H1 (cell line): ENCODE data around the gene UBE3C. TPM values are rescaled to one million over a fixed set of nuclear protein-coding genes. Genes with fewer than 3 reads are reported as not detected.

ENCODE experiments used
- CTCF ChIA-PET: fragments of 300-600 bp; sonication (Branson Sonifier 250); formaldehyde crosslinking; loops from one replicate; lab custom pipeline; 2021; ENCODE audit not compliant: partially characterized antibody; lab: Charles Lee
- POLR2A ChIA-PET: fragments of 300-600 bp; sonication (Branson Sonifier 250); formaldehyde crosslinking; loops from one replicate; lab custom pipeline; 2021; ENCODE audit warnings: inconsistent platforms; ENCODE audit not compliant: partially characterized antibody; lab: Charles Lee
- DNase-seq, 2 experiments: peaks; one replicate each; pipeline versions ENCODE4 v3.0.0 to v3.0.0-alpha.2; 2010 to 2022; ENCODE audit warnings: low spot score in 2 of 2, low read depth in 1 of 2, mixed read lengths in 1 of 2
- FAIRE-seq: peaks from 2 replicates; lab custom pipeline; 2011; peaks lifted over from hg19 to GRCh38; lab: Jason Lieb, UNC
- H2AFZ ChIP-seq: 2 replicates; pipeline ENCODE4 v1.8.1; 2012; ENCODE audit warnings: low read length, inconsistent platforms
- H2AK5ac ChIP-seq: 2 replicates; pipeline ENCODE4 v1.6.1; 2013; ENCODE audit warnings: low read depth, low read length
- H2BK120ac ChIP-seq: replicated peaks from 2 replicates; pipeline ENCODE3; 2013; ENCODE audit warnings: low read depth, low read length, inconsistent platforms
- H2BK12ac ChIP-seq: 2 replicates; pipeline ENCODE4 v1.6.1; 2013; ENCODE audit warnings: low read depth, low read length
- H2BK15ac ChIP-seq: 2 replicates; pipeline ENCODE4 v1.6.1; 2013; ENCODE audit warnings: low read length
- H2BK20ac ChIP-seq: 2 replicates; pipeline ENCODE4 v1.6.1; 2013; ENCODE audit warnings: low read length
- H2BK5ac ChIP-seq: 2 replicates; pipeline ENCODE4 v1.6.1; 2013; ENCODE audit warnings: low read depth, low read length
- H3K14ac ChIP-seq: 2 replicates; pipeline ENCODE4 v1.6.1; 2013; ENCODE audit warnings: inconsistent platforms; ENCODE audit not compliant: insufficient read length
- H3K18ac ChIP-seq: 2 replicates; pipeline ENCODE4 v1.6.1; 2013; ENCODE audit warnings: low read length; ENCODE audit errors: extremely low read depth
- H3K23ac ChIP-seq: 2 replicates; pipeline ENCODE4 v1.6.1; 2013; ENCODE audit warnings: inconsistent platforms; ENCODE audit not compliant: insufficient read length
- H3K23me2 ChIP-seq: 2 replicates; pipeline ENCODE4 v1.6.1; 2013; ENCODE audit warnings: low read depth, low read length
- H3K27ac ChIP-seq: 2 replicates; pipeline ENCODE4 v1.6.1; 2011; ENCODE audit warnings: low read depth, low read length, inconsistent platforms
- H3K27me3 ChIP-seq, 4 experiments: replicated peaks in 1 of 4; 1 replicate in 1 of 4; 2 replicates in 3 of 4; pipeline versions ENCODE4 v1.6.1 to v1.8.1; 2011 to 2013; ENCODE audit warnings: low read length in 3 of 4, mild to moderate bottlenecking in 3 of 4, inconsistent platforms in 2 of 4, mixed read lengths in 2 of 4, moderate library complexity in 1 of 4; ENCODE audit not compliant: control insufficient read depth in 3 of 4, insufficient read depth in 3 of 4; ENCODE audit errors: extremely low read depth in 1 of 4
- H3K36me3 ChIP-seq, 4 experiments: 2 replicates each; pipeline versions ENCODE4 v1.6.1 to v1.8.1; 2011 to 2013; ENCODE audit warnings: mild to moderate bottlenecking in 4 of 4, low read length in 3 of 4, moderate library complexity in 2 of 4, control low read depth in 1 of 4, inconsistent platforms in 1 of 4; ENCODE audit not compliant: insufficient read depth in 4 of 4, control insufficient read depth in 2 of 4
- H3K4ac ChIP-seq: replicated peaks from 2 replicates; pipeline ENCODE3; 2013; ENCODE audit warnings: low read length, low read depth, mixed read lengths, inconsistent platforms; ENCODE audit not compliant: insufficient read length
- H3K4me1 ChIP-seq, 4 experiments: replicated peaks in 1 of 4; 1 replicate in 1 of 4; 2 replicates in 3 of 4; pipeline versions ENCODE4 v1.6.1 to v1.8.1; 2011 to 2013; ENCODE audit warnings: low read length in 3 of 4, inconsistent platforms in 2 of 4, mixed read lengths in 1 of 4; ENCODE audit not compliant: insufficient read depth in 4 of 4, control insufficient read depth in 3 of 4
- H3K4me2 ChIP-seq, 2 experiments: 2 replicates each; pipeline versions ENCODE4 v1.6.1 to v1.8.1; 2011 to 2013; ENCODE audit warnings: low read depth in 2 of 2, low read length in 2 of 2, control low read depth in 1 of 2, inconsistent platforms in 1 of 2, mild to moderate bottlenecking in 1 of 2; ENCODE audit not compliant: insufficient read depth in 1 of 2
- H3K4me3 ChIP-seq, 4 experiments: fragments of 200-600, 300-600 bp in 1 of 4; sonication (generic), shearing (Covaris generic), sonication (Bioruptor Twin) in 1 of 4; 2 replicates each; pipeline versions ENCODE4 v1.5.1 to v1.8.1; 2011 to 2016; ENCODE audit warnings: low read length in 4 of 4, low read depth in 3 of 4, control low read depth in 2 of 4, inconsistent platforms in 2 of 4, mild to moderate bottlenecking in 2 of 4, mixed read lengths in 1 of 4, moderate library complexity in 1 of 4; ENCODE audit not compliant: insufficient read depth in 2 of 4; ENCODE audit errors: extremely low read depth in 1 of 4
- H3K56ac ChIP-seq: replicated peaks from 2 replicates; pipeline ENCODE3; 2013; ENCODE audit warnings: low read depth, mild to moderate bottlenecking, mixed read lengths, low read length, inconsistent platforms; ENCODE audit not compliant: insufficient read length
- H3K79me1 ChIP-seq: 2 replicates; pipeline ENCODE4 v1.6.1; 2013; ENCODE audit warnings: low read depth, low read length, control low read depth
- H3K79me2 ChIP-seq, 2 experiments: 2 replicates each; pipeline versions ENCODE4 v1.6.1 to v1.8.1; 2012 to 2013; ENCODE audit warnings: low read length in 2 of 2, mild to moderate bottlenecking in 2 of 2, inconsistent platforms in 1 of 2; ENCODE audit not compliant: insufficient read depth in 2 of 2, control insufficient read depth in 1 of 2
- H3K9ac ChIP-seq, 4 experiments: replicated peaks in 1 of 4; 1 replicate in 1 of 4; 2 replicates in 3 of 4; pipeline versions ENCODE4 v1.6.1 to v1.8.1; 2011 to 2013; ENCODE audit warnings: low read depth in 3 of 4, low read length in 3 of 4, control low read depth in 2 of 4, mild to moderate bottlenecking in 2 of 4, moderate library complexity in 2 of 4, inconsistent platforms in 1 of 4; ENCODE audit errors: extremely low read depth in 1 of 4
- H3K9me3 ChIP-seq, 2 experiments: 2 replicates each; pipeline versions ENCODE4 v1.6.1 to v1.8.1; 2012 to 2013; ENCODE audit warnings: mild to moderate bottlenecking in 2 of 2, moderate library complexity in 2 of 2, control low read depth in 1 of 2, inconsistent platforms in 1 of 2, low read depth in 1 of 2, low read length in 1 of 2, mixed read lengths in 1 of 2; ENCODE audit not compliant: insufficient read depth in 2 of 2
- H4K20me1 ChIP-seq, 2 experiments: replicated peaks in 1 of 2; 2 replicates each; pipeline versions ENCODE3 to v1.8.1; 2011 to 2013; ENCODE audit warnings: inconsistent platforms in 2 of 2, low read length in 2 of 2, mild to moderate bottlenecking in 1 of 2; ENCODE audit not compliant: insufficient read depth in 2 of 2, control insufficient read depth in 1 of 2
- H4K5ac ChIP-seq: 2 replicates; pipeline ENCODE4 v1.6.1; 2013; ENCODE audit warnings: low read length, low read depth, mixed read lengths, inconsistent platforms; ENCODE audit not compliant: insufficient read length
- H4K8ac ChIP-seq: 2 replicates; pipeline ENCODE4 v1.8.0; 2013; ENCODE audit warnings: mild to moderate bottlenecking, moderate library complexity, low read length, inconsistent platforms; ENCODE audit not compliant: insufficient read depth; ENCODE audit errors: extremely low read depth
- H4K91ac ChIP-seq: replicated peaks from 2 replicates; pipeline ENCODE3; 2013; ENCODE audit warnings: low read length, mixed read lengths, inconsistent platforms; ENCODE audit not compliant: insufficient read length
- CREB1 ChIP-seq: IDR thresholded peaks from 2 replicates; pipeline ENCODE4 v1.6.1; 2012; ENCODE audit warnings: inconsistent platforms
- RNF2 ChIP-seq: fragments of 200-900, 300-1000 bp; sonication (generic); IDR thresholded peaks from 2 replicates; pipeline ENCODE4 v1.7.1; 2016; ENCODE audit warnings: borderline replicate concordance, low read depth, mild to moderate bottlenecking, antibody characterized with exemption, low read length; ENCODE audit not compliant: poor library complexity, severe bottlenecking; ENCODE audit errors: missing control alignments
- SP4 ChIP-seq: IDR thresholded peaks from 2 replicates; pipeline ENCODE4 v1.6.1; 2012; ENCODE audit warnings: low read length, inconsistent platforms
- TAF1 ChIP-seq: IDR thresholded peaks from 2 replicates; pipeline ENCODE4 v1.6.1; 2011; ENCODE audit warnings: mild to moderate bottlenecking, low read depth, low read length
- WGBS, 2 experiments: shearing (Covaris generic) in 1 of 2; methylation state at CpG; one replicate each; pipeline versions ENCODE4 v1.1.6 to v1.1.7; 2013 to 2015; ENCODE audit warnings: low lambda C conversion rate in 2 of 2, mixed read lengths in 2 of 2, inconsistent platforms in 1 of 2, low coverage in 1 of 2, missing lambda C conversion rate in 1 of 2; ENCODE audit not compliant: insufficient replicate concordance in 2 of 2, insufficient coverage in 1 of 2, insufficient read length in 1 of 2; ENCODE audit errors: extremely low coverage in 1 of 2, missing lambda C conversion rate in 1 of 2; 5-methylcytosine and 5-hydroxymethylcytosine counted together
- polyA plus RNA-seq, 7 experiments: library from polyadenylated mRNA; depleted of rRNA in 3 of 7; stranded (reverse) in 5 of 7; unstranded in 2 of 7; fragments of >200 nt in 5 of 7; fragments of 200-250 nt in 2 of 7; gene quantifications; 1 replicate in 5 of 7; 2 replicates in 1 of 7; 4 replicates in 1 of 7; pipeline versions ENCODE4 v1.2.1 to v1.2.3, GENCODE V29; 2011 to 2013; ENCODE audit warnings: missing spikeins in 2 of 7, mixed read lengths in 2 of 7
- total RNA-seq: library from RNA; stranded (reverse); fragmentation: NEBNext Ultra II Directional; extraction: Animal tissue kit (Norgen Biotek cat#: 25700); gene quantifications from 2 replicates; pipeline ENCODE4 v1.2.1, GENCODE V29; 2021

Gene UBE3C
- total and polyA plus RNA-seq, 2 of the 8 experiments (the other 6 are each of a cell fraction or from before 2014, with no cell fraction given): 32.0 to 54.1 TPM

GRCh38 chr7:157294773-157295172 lies 156.0 kb downstream of the UBE3C start:
- no peak overlapping the region for H4K8ac ChIP-seq
- no peak for FAIRE-seq
- 0 out of 2 replicates have a peak overlapping the region, but pooled peaks have one; percentile 32 for H2BK5ac ChIP-seq
- H3K4me3 ChIP-seq: no peak overlapping the region
- H3K4me1 ChIP-seq: peaks cover 0 to 9% (median 2%) of the 10 kb centered on the region in 4 experiments; a peak in 5 of 7 replicates
- no peak for DNase-seq
- H3K79me1 ChIP-seq: 0 out of 2 replicates have a peak, but pooled peaks cover 3% of the 10 kb centered on the region
- H2BK20ac ChIP-seq: no peak overlapping the region
- no peak overlapping the region; the same call in 1 of the 2 replicates for H2BK15ac ChIP-seq
- no peaks in the 10 kb centered on the region for H3K79me2 ChIP-seq
- H3K4ac ChIP-seq: no peak overlapping the region
- 0 out of 2 replicates have a peak overlapping the region, but pooled peaks have one; percentile 65 for H2AK5ac ChIP-seq
- POLR2A ChIA-PET: interaction anchor here (1.2 kb wide), 1 partner anchor 10 kb away, joined by 4 read pairs; no protein-coding TSS in a partner anchor
- no peak overlapping the region for H4K5ac ChIP-seq
- H3K23me2 ChIP-seq: peaks cover 13% of the 10 kb centered on the region
- H3K56ac ChIP-seq: no peak overlapping the region
- no peak overlapping the region for H3K4me2 ChIP-seq
- H3K9me3 ChIP-seq: no peaks in the 10 kb centered on the region
- no peak overlapping the region for H3K18ac ChIP-seq
- H3K36me3 ChIP-seq: no peaks in the 10 kb centered on the region
- H2BK12ac ChIP-seq: peak overlapping the region; percentile 97; the same call in 1 of the 2 replicates
- no peak overlapping the region for H2AFZ ChIP-seq
- no peak overlapping the region for H3K27ac ChIP-seq
- CTCF ChIA-PET: interaction anchor here (2.4 kb wide), 1 partner anchor 11 kb away, joined by 6 read pairs; no protein-coding TSS in a partner anchor
- H3K23ac ChIP-seq: no peak overlapping the region
- TF ChIP-seq RNF2: no peak
- TF ChIP-seq CREB1: no peak
- no peak for TF ChIP-seq SP4
- no peak for TF ChIP-seq TAF1
- WGBS, 2 experiments: 92% methylated on average over 12 of the region's 12 CpGs; no CpG with 5 or more reads in 1 of the 2 experiments
- H3K9ac ChIP-seq: no peak overlapping the region
- peak overlapping the region; percentile 34 for H4K91ac ChIP-seq
- H2BK120ac ChIP-seq: no peak overlapping the region
- peaks cover 0 to 7% (median 0%) of the 10 kb centered on the region in 4 experiments; a peak in 1 of 7 replicates for H3K27me3 ChIP-seq
- H3K14ac ChIP-seq: no peak overlapping the region
- H4K20me1 ChIP-seq: peaks cover 0 to 10% of the 10 kb centered on the region in 2 experiments
